Tibial nerve (tissue), 4 donors: ENCODE results near the gene GNG3.

Experiments used
- CTCF ChIP-seq, 5 experiments: fragments of 200-600 bp in 3 of 5; fragments of 450-650 bp in 2 of 5; sonication (generic) in 3 of 5; IDR thresholded peaks; one replicate each; pipeline ENCODE4 v1.5.1; 2016 to 2019; ENCODE audit warnings: antibody characterized with exemption in 5 of 5, mild to moderate bottlenecking in 3 of 5, moderate library complexity in 2 of 5
- EP300 ChIP-seq, 2 donors: sonication (generic); formaldehyde crosslinking; IDR thresholded peaks; one replicate each; pipeline ENCODE4 v1.6.1; 2017; ENCODE audit warnings: antibody characterized with exemption in 2 of 2, mild to moderate bottlenecking in 1 of 2
- POLR2A ChIP-seq, 2 donors: fragments of 450-650 bp; IDR thresholded peaks; one replicate each; pipeline ENCODE4 v1.6.1; 2017; ENCODE audit warnings: antibody characterized with exemption in 2 of 2, mild to moderate bottlenecking in 2 of 2, moderate library complexity in 2 of 2

GRCh38 chr11:62665075-62665598 lies 42.3 kb upstream of the GNG3 start, which contains the start of the genes C11orf98 and CSKMT:
- TF ChIP-seq CTCF (IDR thresholded peaks at IDR 0.05) (peak in 1 of 5 experiments; percentile 29), POLR2A (IDR thresholded peaks at IDR 0.05) (peak; percentile 97 to 98), EP300 (IDR thresholded peaks at IDR 0.05) (peak in 1 of 2 donors; percentile 100)
